Liver (tissue), 9 donors: ENCODE measurements around the gene EXOC1L. TPM values are rescaled to one million over a fixed set of nuclear protein-coding genes. Genes with fewer than 3 reads are reported as not detected.

ENCODE experiments used
- DNase-seq: peaks from one replicate; pipeline ENCODE4 v3.0.0-alpha.2; 2017; ENCODE audit warnings: low spot score
- H3K27ac ChIP-seq, 2 donors: one replicate each; pipeline ENCODE4 v1.7.0; 2013; ENCODE audit warnings: inconsistent platforms in 2 of 2, low read length in 2 of 2, control low read depth in 1 of 2, low read depth in 1 of 2, mild to moderate bottlenecking in 1 of 2
- H3K27me3 ChIP-seq, 4 donors: one replicate each; pipeline versions ENCODE4 v1.6.1 to v1.7.0; 2013; ENCODE audit warnings: low read length in 3 of 4, inconsistent platforms in 1 of 4, mild to moderate bottlenecking in 1 of 4, moderate library complexity in 1 of 4; ENCODE audit not compliant: control insufficient read depth in 4 of 4, insufficient read depth in 4 of 4
- H3K36me3 ChIP-seq, 4 donors: one replicate each; pipeline versions ENCODE4 v1.6.1 to v1.7.0; 2013; ENCODE audit warnings: low read length in 3 of 4, mild to moderate bottlenecking in 3 of 4, low read depth in 1 of 4, moderate library complexity in 1 of 4; ENCODE audit not compliant: control insufficient read depth in 4 of 4, insufficient read depth in 3 of 4
- H3K4me1 ChIP-seq, 4 donors: one replicate each; pipeline versions ENCODE4 v1.6.1 to v1.7.0; 2013; ENCODE audit warnings: low read length in 3 of 4, mild to moderate bottlenecking in 3 of 4, moderate library complexity in 1 of 4; ENCODE audit not compliant: control insufficient read depth in 4 of 4, insufficient read depth in 4 of 4
- H3K4me3 ChIP-seq, 3 donors: one replicate each; pipeline versions ENCODE4 v1.6.1 to v1.7.0; 2013; ENCODE audit warnings: low read length in 3 of 3, control low read depth in 1 of 3, low read depth in 1 of 3, mild to moderate bottlenecking in 1 of 3
- H3K9ac ChIP-seq, 2 donors: one replicate each; pipeline ENCODE4 v1.7.0; 2013; ENCODE audit warnings: low read length in 2 of 2, mild to moderate bottlenecking in 2 of 2, moderate library complexity in 2 of 2, control low read depth in 1 of 2, low read depth in 1 of 2
- H3K9me3 ChIP-seq, 4 donors: one replicate each; pipeline versions ENCODE4 v1.6.1 to v1.7.0; 2013; ENCODE audit warnings: low read length in 3 of 4; ENCODE audit not compliant: control insufficient read depth in 4 of 4
- EGR1 ChIP-seq, 2 donors: IDR thresholded peaks; 2 replicates each; pipeline ENCODE4 v1.6.1; 2016 to 2018; ENCODE audit warnings: antibody characterized with exemption in 2 of 2, low read depth in 2 of 2
- FOXA1 ChIP-seq: IDR thresholded peaks from 2 replicates; pipeline ENCODE4 v1.6.1; 2016; ENCODE audit warnings: antibody characterized with exemption
- FOXA2 ChIP-seq: IDR thresholded peaks from 2 replicates; pipeline ENCODE4 v1.6.1; 2016; ENCODE audit warnings: antibody characterized with exemption
- GABPA ChIP-seq, 2 donors: IDR thresholded peaks in 1 of 2; conservative IDR thresholded peaks in 1 of 2; 2 replicates each; pipeline ENCODE4 v1.6.1; 2016; ENCODE audit warnings: antibody characterized with exemption in 2 of 2, mild to moderate bottlenecking in 1 of 2, moderate library complexity in 1 of 2
- HNF4A ChIP-seq, 2 donors: conservative IDR thresholded peaks; 2 replicates each; pipeline ENCODE4 v1.6.1; 2016; ENCODE audit warnings: antibody characterized with exemption in 2 of 2, mild to moderate bottlenecking in 2 of 2
- HNF4G ChIP-seq: IDR thresholded peaks from 2 replicates; pipeline ENCODE4 v1.6.1; 2016; ENCODE audit warnings: antibody characterized with exemption
- JUND ChIP-seq, 2 donors: IDR thresholded peaks; 2 replicates each; pipeline ENCODE4 v1.6.1; 2016; ENCODE audit warnings: antibody characterized with exemption in 2 of 2
- NR2F2 ChIP-seq: IDR thresholded peaks from 2 replicates; pipeline ENCODE4 v1.6.1; 2016; ENCODE audit warnings: antibody characterized with exemption
- RAD21 ChIP-seq, 2 donors: IDR thresholded peaks; 2 replicates each; pipeline ENCODE4 v1.6.1; 2016; ENCODE audit warnings: antibody characterized with exemption in 2 of 2, mild to moderate bottlenecking in 2 of 2
- RXRA ChIP-seq, 2 donors: IDR thresholded peaks; 2 replicates each; pipeline ENCODE4 v1.6.1; 2017 to 2018; ENCODE audit warnings: antibody characterized with exemption in 2 of 2, mild to moderate bottlenecking in 1 of 2
- SP1 ChIP-seq: IDR thresholded peaks from 2 replicates; pipeline ENCODE4 v1.6.1; 2018; ENCODE audit warnings: antibody characterized with exemption, mild to moderate bottlenecking
- TAF1 ChIP-seq: conservative IDR thresholded peaks from 2 replicates; pipeline ENCODE4 v1.6.1; 2016; ENCODE audit warnings: antibody characterized with exemption, mild to moderate bottlenecking
- YY1 ChIP-seq: IDR thresholded peaks from 2 replicates; pipeline ENCODE4 v1.6.1; 2016; ENCODE audit warnings: antibody characterized with exemption, mild to moderate bottlenecking
- WGBS: extraction: QIAGEN DNeasy Blood & Tissue Kit; methylation state at CpG from one replicate; pipeline ENCODE4 v1.1.7; 2013; 5-methylcytosine and 5-hydroxymethylcytosine counted together
- polyA plus RNA-seq, 2 donors: library from polyadenylated mRNA; stranded (reverse) in 1 of 2; unstranded in 1 of 2; fragments of 200-250 nt in 1 of 2; fragments of >200 nt in 1 of 2; fragmentation: Nextera tagmentation in 1 of 2; extraction: Ambion mirVana in 1 of 2; gene quantifications; one replicate each; pipeline versions ENCODE4 v1.2.1 to v1.2.3, GENCODE V29; 2013 to 2015
- total RNA-seq, 2 donors: library from RNA; depleted of rRNA; stranded (reverse); fragments of >200 nt; gene quantifications; one replicate each; pipeline ENCODE4 v1.2.3, GENCODE V29; 2014
- TF ChIP-seq, protein P1 (sequence below): IDR thresholded peaks from 2 replicates; pipeline ENCODE4 v1.6.1; 2016; ENCODE audit warnings: antibody characterized with exemption
- TF ChIP-seq, protein P2 (sequence below): fragments of 150-350 bp; IDR thresholded peaks from 2 replicates; pipeline ENCODE4 v1.5.1; 2017; ENCODE audit warnings: improper control_type of control experiment, low read depth, low read length; ENCODE audit not compliant: missing input control
- TF ChIP-seq, protein P3 (sequence below): IDR thresholded peaks from 2 replicates; pipeline ENCODE4 v1.6.1; 2016; ENCODE audit warnings: antibody characterized with exemption, mild to moderate bottlenecking
- TF ChIP-seq, protein P4 (sequence below): IDR thresholded peaks from 2 replicates; pipeline ENCODE4 v1.6.1; 2016; ENCODE audit warnings: antibody characterized with exemption
- TF ChIP-seq, protein P5 (sequence below): IDR thresholded peaks from 2 replicates; pipeline ENCODE4 v1.6.1; 2016; ENCODE audit warnings: antibody characterized with exemption
- donor health status: healthy.
- donor health status: healthy.
- donor health status: healthy.
- donor health status: healthy.
- donor health status: healthy.

The EXOC1L gene
- total and polyA plus RNA-seq, 4 donors, result not detected

DNA sequence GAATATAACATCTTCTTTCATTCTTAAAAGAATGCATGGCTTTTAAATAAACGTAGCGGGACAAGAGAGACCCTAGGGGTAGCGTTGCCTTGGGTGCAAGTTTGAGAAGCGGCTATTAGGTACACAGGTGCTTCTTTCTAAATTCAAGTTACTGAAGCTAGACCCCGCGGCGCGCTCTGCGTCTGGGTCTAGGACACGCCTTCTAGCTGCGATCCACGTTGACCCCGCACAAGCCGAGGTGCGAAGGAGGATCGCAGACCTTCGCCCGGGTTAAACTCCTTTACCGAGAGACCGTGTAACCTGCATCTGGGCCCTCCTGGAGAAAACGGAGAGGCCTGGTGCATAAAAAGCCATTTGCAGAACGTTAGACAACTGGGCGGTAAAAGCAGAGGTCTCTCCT lies 25.5 kb upstream of the EXOC1L start:
- no peak for DNase-seq
- TF ChIP-seq GABPA (IDR thresholded peaks at IDR 0.05 in 1 of 2, conservative IDR thresholded peaks at IDR 0.05 in 1 of 2), result no peak
- TF ChIP-seq HNF4G, result no peak
- TF ChIP-seq FOXA1, result no peak
- TF ChIP-seq FOXA2, result no peak
- TF ChIP-seq YY1, result no peak
- TF ChIP-seq, protein P1, sequence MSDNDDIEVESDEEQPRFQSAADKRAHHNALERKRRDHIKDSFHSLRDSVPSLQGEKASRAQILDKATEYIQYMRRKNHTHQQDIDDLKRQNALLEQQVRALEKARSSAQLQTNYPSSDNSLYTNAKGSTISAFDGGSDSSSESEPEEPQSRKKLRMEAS, result no peak
- TF ChIP-seq NR2F2, result no peak
- TF ChIP-seq JUND (IDR thresholded peaks at IDR 0.05), result no peak
- TF ChIP-seq, protein P2, sequence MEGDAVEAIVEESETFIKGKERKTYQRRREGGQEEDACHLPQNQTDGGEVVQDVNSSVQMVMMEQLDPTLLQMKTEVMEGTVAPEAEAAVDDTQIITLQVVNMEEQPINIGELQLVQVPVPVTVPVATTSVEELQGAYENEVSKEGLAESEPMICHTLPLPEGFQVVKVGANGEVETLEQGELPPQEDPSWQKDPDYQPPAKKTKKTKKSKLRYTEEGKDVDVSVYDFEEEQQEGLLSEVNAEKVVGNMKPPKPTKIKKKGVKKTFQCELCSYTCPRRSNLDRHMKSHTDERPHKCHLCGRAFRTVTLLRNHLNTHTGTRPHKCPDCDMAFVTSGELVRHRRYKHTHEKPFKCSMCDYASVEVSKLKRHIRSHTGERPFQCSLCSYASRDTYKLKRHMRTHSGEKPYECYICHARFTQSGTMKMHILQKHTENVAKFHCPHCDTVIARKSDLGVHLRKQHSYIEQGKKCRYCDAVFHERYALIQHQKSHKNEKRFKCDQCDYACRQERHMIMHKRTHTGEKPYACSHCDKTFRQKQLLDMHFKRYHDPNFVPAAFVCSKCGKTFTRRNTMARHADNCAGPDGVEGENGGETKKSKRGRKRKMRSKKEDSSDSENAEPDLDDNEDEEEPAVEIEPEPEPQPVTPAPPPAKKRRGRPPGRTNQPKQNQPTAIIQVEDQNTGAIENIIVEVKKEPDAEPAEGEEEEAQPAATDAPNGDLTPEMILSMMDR, result no peak
- TF ChIP-seq, protein P3, sequence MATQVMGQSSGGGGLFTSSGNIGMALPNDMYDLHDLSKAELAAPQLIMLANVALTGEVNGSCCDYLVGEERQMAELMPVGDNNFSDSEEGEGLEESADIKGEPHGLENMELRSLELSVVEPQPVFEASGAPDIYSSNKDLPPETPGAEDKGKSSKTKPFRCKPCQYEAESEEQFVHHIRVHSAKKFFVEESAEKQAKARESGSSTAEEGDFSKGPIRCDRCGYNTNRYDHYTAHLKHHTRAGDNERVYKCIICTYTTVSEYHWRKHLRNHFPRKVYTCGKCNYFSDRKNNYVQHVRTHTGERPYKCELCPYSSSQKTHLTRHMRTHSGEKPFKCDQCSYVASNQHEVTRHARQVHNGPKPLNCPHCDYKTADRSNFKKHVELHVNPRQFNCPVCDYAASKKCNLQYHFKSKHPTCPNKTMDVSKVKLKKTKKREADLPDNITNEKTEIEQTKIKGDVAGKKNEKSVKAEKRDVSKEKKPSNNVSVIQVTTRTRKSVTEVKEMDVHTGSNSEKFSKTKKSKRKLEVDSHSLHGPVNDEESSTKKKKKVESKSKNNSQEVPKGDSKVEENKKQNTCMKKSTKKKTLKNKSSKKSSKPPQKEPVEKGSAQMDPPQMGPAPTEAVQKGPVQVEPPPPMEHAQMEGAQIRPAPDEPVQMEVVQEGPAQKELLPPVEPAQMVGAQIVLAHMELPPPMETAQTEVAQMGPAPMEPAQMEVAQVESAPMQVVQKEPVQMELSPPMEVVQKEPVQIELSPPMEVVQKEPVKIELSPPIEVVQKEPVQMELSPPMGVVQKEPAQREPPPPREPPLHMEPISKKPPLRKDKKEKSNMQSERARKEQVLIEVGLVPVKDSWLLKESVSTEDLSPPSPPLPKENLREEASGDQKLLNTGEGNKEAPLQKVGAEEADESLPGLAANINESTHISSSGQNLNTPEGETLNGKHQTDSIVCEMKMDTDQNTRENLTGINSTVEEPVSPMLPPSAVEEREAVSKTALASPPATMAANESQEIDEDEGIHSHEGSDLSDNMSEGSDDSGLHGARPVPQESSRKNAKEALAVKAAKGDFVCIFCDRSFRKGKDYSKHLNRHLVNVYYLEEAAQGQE, result no peak
- TF ChIP-seq, protein P4, sequence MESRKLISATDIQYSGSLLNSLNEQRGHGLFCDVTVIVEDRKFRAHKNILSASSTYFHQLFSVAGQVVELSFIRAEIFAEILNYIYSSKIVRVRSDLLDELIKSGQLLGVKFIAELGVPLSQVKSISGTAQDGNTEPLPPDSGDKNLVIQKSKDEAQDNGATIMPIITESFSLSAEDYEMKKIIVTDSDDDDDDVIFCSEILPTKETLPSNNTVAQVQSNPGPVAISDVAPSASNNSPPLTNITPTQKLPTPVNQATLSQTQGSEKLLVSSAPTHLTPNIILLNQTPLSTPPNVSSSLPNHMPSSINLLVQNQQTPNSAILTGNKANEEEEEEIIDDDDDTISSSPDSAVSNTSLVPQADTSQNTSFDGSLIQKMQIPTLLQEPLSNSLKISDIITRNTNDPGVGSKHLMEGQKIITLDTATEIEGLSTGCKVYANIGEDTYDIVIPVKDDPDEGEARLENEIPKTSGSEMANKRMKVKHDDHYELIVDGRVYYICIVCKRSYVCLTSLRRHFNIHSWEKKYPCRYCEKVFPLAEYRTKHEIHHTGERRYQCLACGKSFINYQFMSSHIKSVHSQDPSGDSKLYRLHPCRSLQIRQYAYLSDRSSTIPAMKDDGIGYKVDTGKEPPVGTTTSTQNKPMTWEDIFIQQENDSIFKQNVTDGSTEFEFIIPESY, result no peak
- TF ChIP-seq EGR1 (IDR thresholded peaks at IDR 0.05; ENCODE audit: low read depth in 2 of 2), result no peak
- TF ChIP-seq TAF1, result no peak
- H3K27me3 ChIP-seq, result peaks cover 0 to 9% (median 7%) of the 10 kb centered on the region in 4 donors
- H3K36me3 ChIP-seq, result no peaks in the 10 kb centered on the region
- H3K27ac ChIP-seq, result no peak overlapping the region
- no peak overlapping the region for H3K9ac ChIP-seq
- peaks cover 0 to 2% (median 0%) of the 10 kb centered on the region in 4 donors for H3K9me3 ChIP-seq
- no peak overlapping the region for H3K4me3 ChIP-seq
- peaks cover 0 to 4% (median 0%) of the 10 kb centered on the region in 4 donors for H3K4me1 ChIP-seq
- WGBS, result 40% methylated on average over 23 of the region's 23 CpGs

DNA sequence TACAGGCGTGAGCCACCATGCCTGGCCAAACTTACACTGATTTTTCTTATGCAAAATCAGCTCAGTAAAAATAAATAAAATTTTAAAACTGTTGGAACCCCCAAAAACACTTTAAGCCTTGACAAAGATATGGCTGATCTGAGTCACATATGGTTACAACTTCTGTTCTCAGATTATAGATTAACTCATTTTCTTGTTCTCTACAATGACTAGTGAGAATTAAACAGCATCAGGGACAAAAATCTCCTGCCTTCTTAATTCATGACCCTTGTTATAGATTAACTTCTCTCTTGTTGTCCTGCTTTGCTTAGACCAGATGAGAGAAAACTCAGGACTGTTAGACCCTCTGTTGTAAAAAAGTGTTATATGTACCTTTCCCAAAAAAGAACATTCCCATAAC lies 24.2 kb upstream of the EXOC1L start:
- Histone ChIP-seq H3K27me3 (peaks cover 0 to 9% (median 7%) of the 10 kb centered on the region in 4 donors), H3K9ac (no peak overlapping the region), H3K4me1 (peaks cover 0 to 4% (median 0%) of the 10 kb centered on the region in 4 donors), H3K27ac (no peak overlapping the region), H3K36me3 (no peaks in the 10 kb centered on the region), H3K9me3 (peaks cover 0 to 2% (median 0%) of the 10 kb centered on the region in 4 donors), H3K4me3 (no peak overlapping the region)
- 76% methylated on average over 1 of the region's 1 CpG for WGBS
- TF ChIP-seq NR2F2 (no peak), HNF4A (conservative IDR thresholded peaks at IDR 0.05) (no peak), JUND (IDR thresholded peaks at IDR 0.05) (no peak), SP1 (no peak), RXRA (IDR thresholded peaks at IDR 0.05) (no peak), HNF4G (no peak), EGR1 (IDR thresholded peaks at IDR 0.05; ENCODE audit: low read depth in 2 of 2) (no peak), FOXA2 (no peak), RAD21 (IDR thresholded peaks at IDR 0.05) (no peak), YY1 (no peak), TAF1 (no peak), GABPA (IDR thresholded peaks at IDR 0.05 in 1 of 2, conservative IDR thresholded peaks at IDR 0.05 in 1 of 2) (no peak)
- TF ChIP-seq, protein P1, result no peak
- TF ChIP-seq, protein P5, sequence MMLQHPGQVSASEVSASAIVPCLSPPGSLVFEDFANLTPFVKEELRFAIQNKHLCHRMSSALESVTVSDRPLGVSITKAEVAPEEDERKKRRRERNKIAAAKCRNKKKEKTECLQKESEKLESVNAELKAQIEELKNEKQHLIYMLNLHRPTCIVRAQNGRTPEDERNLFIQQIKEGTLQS, result no peak
- TF ChIP-seq, protein P2, result no peak
- no peak for DNase-seq
